DMS79 (cell line): ENCODE results near the gene GADD45GIP1.
"Not testable (repeated sequence)": the region's sequence is repeated elsewhere in the genome, so short reads cannot be mapped to it uniquely, and the experiment has no call there.

Source experiments
- DNase-seq: peaks from one replicate; lab custom pipeline; 2025; lab: John Stamatoyannopoulos, UW

GADD45GIP1 gene

DNA sequence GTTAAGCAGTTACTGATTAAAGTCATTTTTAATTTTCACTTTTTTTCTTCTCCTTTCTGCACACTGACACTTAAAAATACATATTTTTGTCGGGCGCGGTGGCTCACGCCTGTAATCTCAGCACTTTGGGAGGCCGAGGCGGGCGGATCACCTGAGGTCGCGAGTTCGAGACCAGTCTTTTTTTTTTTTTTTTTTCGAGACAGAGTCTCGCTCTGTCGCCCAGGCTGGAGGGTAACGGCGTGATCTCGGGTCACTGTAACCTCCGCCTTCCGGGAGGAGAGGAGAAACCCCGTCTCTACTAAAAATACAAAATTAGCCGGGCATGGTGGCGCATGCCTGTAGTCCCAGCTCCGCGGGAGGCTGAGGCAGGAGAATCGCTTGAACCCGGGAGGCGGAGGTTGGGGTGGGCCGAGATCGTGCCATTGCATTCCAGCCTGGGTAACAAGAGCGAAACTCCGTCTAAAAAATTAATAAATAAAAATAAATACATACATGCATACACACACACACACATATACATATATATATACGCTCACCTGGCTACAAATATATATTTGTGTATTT is 448 bp upstream of the GADD45GIP1 start:
- not testable (repeated sequence) for DNase-seq

- DNase-seq, result no peak
Measured at GRCh38 chr19:12955996-12956395, 1.0 kb downstream of the GADD45GIP1 start.

DNA sequence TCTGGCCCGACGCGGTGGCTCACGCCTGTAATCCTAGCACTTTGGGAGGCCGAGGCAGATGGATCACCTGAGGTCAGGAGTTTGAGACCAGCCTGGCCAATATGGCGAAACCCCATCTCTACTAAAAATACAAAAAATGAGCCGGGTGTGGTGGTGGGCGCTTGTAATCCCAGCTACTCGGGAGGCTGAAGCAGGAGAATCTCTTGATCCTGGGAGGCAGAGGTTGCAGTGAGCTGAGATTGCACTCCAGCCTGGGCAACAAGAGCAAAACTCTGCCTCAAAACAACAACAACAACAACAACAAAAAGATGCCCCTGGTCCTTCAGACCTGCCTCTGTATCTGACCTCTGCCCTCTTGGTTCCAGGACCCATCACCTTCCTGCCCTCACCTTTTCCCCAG is 1.4 kb downstream of the GADD45GIP1 start:
- not testable (repeated sequence) for DNase-seq

GRCh38 chr19:12954612-12954962 is 2.4 kb downstream of the GADD45GIP1 start:
- no peak for DNase-seq

DNA sequence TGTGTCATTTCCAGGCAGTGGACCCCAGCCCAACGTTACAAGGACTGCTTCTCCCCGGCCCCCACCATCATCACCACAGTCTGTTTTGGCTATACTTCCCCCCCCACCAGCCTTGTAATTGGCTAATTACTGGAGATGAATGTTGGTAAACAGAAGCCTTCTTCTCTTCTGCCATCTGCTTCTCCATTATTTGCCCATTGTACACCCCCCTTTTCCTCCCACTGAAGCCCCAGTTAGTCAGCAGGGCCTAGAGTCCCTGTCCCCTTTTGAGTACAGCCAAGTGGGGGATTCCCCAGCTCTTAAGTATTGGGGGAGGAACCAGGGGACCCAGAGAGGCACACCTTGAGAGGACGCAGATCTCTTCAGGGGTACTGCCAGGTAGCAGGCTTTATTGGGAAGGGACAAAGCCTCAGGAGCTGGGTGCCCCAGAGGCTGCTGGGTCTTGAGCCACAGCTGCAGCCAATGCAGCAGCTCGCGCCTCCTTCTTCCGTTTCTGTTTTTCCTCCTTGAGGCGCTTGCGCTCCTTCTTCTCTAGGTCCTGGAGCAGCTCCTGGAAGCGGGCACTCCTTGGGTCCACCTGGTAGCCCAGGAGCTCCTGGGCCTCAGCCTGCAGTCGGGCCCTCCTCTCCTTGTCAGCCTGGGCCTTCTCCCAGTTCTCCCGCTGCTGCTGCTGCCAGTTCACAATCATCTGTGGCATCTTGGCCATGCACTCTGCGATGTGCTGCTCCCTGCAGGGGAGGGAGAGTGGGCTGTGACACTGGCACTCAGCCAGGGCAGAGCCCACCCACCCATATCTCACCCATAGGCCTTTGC is 3.0 kb downstream of the GADD45GIP1 start:
- DNase-seq, result no peak

GRCh38 chr19:12953138-12953798 is 3.8 kb downstream of the GADD45GIP1 start:
- peak; percentile 56 for DNase-seq

GRCh38 chr19:12952488-12953137 is 4.4 kb downstream of the GADD45GIP1 start:
- DNase-seq, result peak; percentile 72

DNA sequence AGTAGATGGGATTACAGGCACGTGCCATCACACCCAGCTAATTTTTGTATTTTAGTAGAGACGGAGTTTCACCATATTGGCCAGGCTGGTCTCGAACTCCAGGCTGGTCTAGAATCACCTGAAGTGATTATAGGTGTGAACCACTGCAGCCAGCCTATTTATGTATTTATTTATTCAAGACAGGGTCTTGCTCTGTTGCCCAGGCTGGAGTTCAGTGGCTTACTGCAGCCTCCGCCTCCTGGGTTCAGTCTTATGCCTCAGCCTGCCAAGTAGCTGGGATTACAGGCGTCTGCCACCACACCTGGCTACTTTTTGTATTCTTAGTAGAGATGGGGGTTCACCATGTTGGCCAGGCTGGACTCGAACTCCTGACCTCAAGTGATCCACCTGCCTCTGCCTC is 5.0 kb downstream of the GADD45GIP1 start:
- DNase-seq, result not testable (repeated sequence)

DNA sequence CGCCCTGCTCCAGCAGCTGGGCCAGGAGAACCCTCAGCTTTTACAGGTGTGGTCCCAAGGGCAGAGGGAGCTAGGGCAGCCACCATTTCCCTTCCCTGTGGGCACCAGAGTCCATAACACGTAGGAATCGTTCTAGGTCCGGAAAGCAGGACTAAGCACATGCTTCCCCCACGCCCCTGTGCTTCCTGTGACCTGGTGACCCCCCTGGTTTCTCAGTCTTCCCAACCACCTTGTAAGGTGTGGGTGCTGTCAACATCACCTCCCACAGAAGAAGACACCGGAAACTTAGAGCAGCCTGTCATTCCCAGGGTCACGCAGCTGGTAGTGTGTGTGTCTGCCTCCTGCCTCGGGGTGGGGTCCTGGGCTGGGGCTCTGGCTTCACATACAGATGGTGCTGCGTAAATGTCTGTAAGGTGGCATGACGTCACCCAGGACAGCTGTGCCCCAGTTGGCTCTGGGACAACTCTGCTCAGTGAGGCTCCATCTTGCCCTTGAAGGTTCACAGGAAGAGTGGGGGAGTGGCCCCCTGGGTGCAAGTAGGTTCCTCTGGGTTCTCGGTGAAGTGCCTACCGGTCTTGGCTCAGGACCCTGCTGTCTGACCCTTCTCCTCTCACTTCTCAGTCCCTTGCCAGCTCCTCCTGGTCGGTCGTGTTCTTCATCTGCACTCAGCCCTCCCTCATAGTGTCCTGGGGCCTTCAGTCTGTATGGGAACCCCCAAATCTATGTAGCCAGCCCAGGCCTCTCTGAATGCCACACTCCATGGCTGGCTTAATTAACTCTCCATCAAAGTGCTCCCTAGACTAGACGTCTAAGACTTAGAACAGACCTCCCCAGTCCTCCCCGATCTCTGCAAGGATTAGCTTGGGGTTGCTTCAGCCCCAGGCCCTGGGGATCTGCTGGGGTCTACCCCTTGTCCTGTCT is 7.4 kb downstream of the GADD45GIP1 start:
- DNase-seq, result no peak

- no peak for DNase-seq
Measured at GRCh38 chr19:12948612-12949362, 8.2 kb downstream of the GADD45GIP1 start.

- DNase-seq, result no peak
Measured at GRCh38 chr19:12947702-12948611, 9.1 kb downstream of the GADD45GIP1 start.

- no peak for DNase-seq
Measured at GRCh38 chr19:12946731-12947496, 10.1 kb downstream of the GADD45GIP1 start.

GRCh38 chr19:12946092-12946721 is 10.8 kb downstream of the GADD45GIP1 start:
- peak; percentile 72 for DNase-seq

DNA sequence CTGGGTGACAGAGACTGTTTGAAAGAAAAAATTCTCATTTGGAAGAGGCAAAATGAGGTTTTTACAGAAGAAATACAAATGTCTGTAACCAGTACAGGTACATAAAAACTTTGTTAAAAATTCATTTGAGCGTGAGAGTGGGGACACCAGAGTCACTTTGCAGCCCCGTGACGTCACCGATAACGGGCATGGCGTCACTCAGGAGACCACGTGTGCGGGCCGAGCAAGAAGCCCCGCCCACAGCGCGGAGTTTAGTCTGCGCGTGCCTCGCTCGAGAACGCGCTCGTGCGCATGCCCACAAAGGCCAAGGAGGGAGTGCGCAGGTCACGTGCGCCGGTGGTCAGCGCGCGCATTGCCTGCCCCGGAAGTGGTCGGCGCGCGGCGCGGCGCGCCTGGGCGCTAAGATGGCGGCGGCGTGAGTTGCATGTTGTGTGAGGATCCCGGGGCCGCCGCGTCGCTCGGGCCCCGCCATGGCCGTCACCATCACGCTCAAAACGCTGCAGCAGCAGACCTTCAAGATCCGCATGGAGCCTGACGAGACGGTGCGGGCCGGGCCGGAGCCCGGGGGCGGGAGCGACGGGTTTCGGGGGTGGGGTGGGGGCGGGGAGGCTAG is 11.4 kb downstream of the GADD45GIP1 start, which contains the start of gene RAD23A:
RAD23A (plus strand) TSS at position 384 of the 613 bp plus-strand sequence; CDS start at position 471, 87 bp downstream.
- DNase-seq, result peak; percentile 96

GRCh38 chr19:12944104-12944674 is 12.8 kb downstream of the GADD45GIP1 start:
- no peak for DNase-seq

GRCh38 chr19:12943437-12944044 is 13.5 kb downstream of the GADD45GIP1 start:
- no peak for DNase-seq

DNA sequence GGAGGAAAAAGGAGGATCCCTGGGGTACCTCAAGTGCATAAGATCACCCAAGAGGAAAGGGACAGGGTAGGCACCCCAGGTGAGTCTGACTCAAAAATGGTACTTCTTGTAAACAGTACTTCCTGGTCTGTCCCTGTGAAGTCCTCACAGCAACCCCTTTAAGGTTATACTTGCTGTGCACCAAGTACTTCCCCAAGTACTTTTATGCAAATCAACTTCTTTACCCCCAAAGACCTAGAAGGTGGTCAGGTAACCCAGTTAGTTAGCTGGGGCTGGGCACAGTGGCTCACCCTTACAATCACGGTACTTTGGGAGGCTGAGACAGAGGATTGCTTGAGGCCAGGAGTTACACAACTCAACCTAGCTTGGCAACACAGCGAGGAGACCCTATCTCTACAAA is 16.1 kb downstream of the GADD45GIP1 start:
- no peak for DNase-seq
